8988T (cell line): ENCODE results near the gene ACTR2.
"Not testable (repeated sequence)": the region's sequence is repeated elsewhere in the genome, so short reads cannot be mapped to it uniquely, and the experiment has no call there.

ENCODE experiments used
- DNase-seq: peaks from one replicate; pipeline ENCODE4 v3.0.0; 2011

Gene ACTR2

GRCh38 chr2:65227456-65228262 lies at the start of gene ACTR2:
Gene ACTR2 (plus strand): TSS chr2:65227831. CDS start chr2:65227910, 79 bp downstream.
- DNase-seq: peak; percentile 48

- no peak for DNase-seq
These were observed 45.1 kb upstream of the ACTR2 start for GRCh38 chr2:65182570-65182969.

GRCh38 chr2:65183406-65183805 lies 44.2 kb upstream of the ACTR2 start:
- DNase-seq: not testable (repeated sequence)

GRCh38 chr2:65185012-65185411 lies 42.6 kb upstream of the ACTR2 start:
- DNase-seq: no peak

- DNase-seq: no peak
These were observed 41.4 kb upstream of the ACTR2 start for GRCh38 chr2:65186093-65186868.

GRCh38 chr2:65186872-65187851 lies 40.5 kb upstream of the ACTR2 start:
- DNase-seq: peak; percentile 54

GRCh38 chr2:65193446-65193845 lies 34.2 kb upstream of the ACTR2 start:
- no peak for DNase-seq

GRCh38 chr2:65198737-65199136 lies 28.9 kb upstream of the ACTR2 start:
- no peak for DNase-seq

- no peak for DNase-seq
These were observed 28.5 kb upstream of the ACTR2 start for GRCh38 chr2:65199166-65199565.

GRCh38 chr2:65199891-65200290 lies 27.7 kb upstream of the ACTR2 start:
- DNase-seq: no peak

GRCh38 chr2:65204461-65205210 lies 23.0 kb upstream of the ACTR2 start:
- DNase-seq: no peak

GRCh38 chr2:65212115-65212514 lies 15.5 kb upstream of the ACTR2 start:
- DNase-seq: no peak

GRCh38 chr2:65212619-65213018 lies 15.0 kb upstream of the ACTR2 start:
- no peak for DNase-seq

GRCh38 chr2:65213035-65213434 lies 14.6 kb upstream of the ACTR2 start:
- DNase-seq: no peak

GRCh38 chr2:65214361-65214760 lies 13.3 kb upstream of the ACTR2 start:
- no peak for DNase-seq

GRCh38 chr2:65214843-65215242 lies 12.8 kb upstream of the ACTR2 start:
- no peak for DNase-seq

- no peak for DNase-seq
These were observed 11.7 kb upstream of the ACTR2 start for GRCh38 chr2:65215946-65216345.

GRCh38 chr2:65220432-65221131 lies 7.0 kb upstream of the ACTR2 start:
- no peak for DNase-seq

- not testable (repeated sequence) for DNase-seq
These were observed 6.4 kb upstream of the ACTR2 start for GRCh38 chr2:65221275-65221674.

- no peak for DNase-seq
These were observed 593 bp upstream of the ACTR2 start for GRCh38 chr2:65227020-65227455.

GRCh38 chr2:65228263-65228750 lies 676 bp downstream of the ACTR2 start:
- DNase-seq: no peak
